ENCODE results near the gene NCBP1.

GRCh38 chr9:97592126-97592525, 41.5 kb upstream of the NCBP1 start:
- no peak for TF ChIP-seq JUNB (CRISPR knock-in tag; conservative IDR thresholded peaks at IDR 0.05)
- TF ChIP-seq CTCF (IDR thresholded peaks at IDR 0.05 in 2 of 3, conservative IDR thresholded peaks at IDR 0.05 in 1 of 3; ENCODE audit: insufficient read depth in 2 of 3, low read depth in 1 of 3, low read length in 3 of 3) = no peak
- no peak for TF ChIP-seq ZBTB1 (CRISPR knock-in tag; IDR thresholded peaks at IDR 0.05; ENCODE audit: borderline replicate concordance, low read depth)
- TF ChIP-seq AFF4 (CRISPR knock-in tag; IDR thresholded peaks at IDR 0.05) = no peak
- no peak for TF ChIP-seq FOXJ3 (CRISPR knock-in tag; IDR thresholded peaks at IDR 0.05)
- TF ChIP-seq SIN3A (IDR thresholded peaks at IDR 0.05; ENCODE audit: borderline replicate concordance in 2 of 2, control insufficient read depth in 1 of 2, low read depth in 2 of 2, low read length in 2 of 2) = no peak
- TF ChIP-seq CREB5 (CRISPR knock-in tag; IDR thresholded peaks at IDR 0.05) = no peak
- TF ChIP-seq POLR2A (conservative IDR thresholded peaks at IDR 0.05) = no peak
- TF ChIP-seq ZNF274 (IDR thresholded peaks at IDR 0.05; ENCODE audit: borderline replicate concordance, low read depth, low read length) = no peak
- no peak for TF ChIP-seq CBX1 (IDR thresholded peaks at IDR 0.05; ENCODE audit: low read depth)
